ENCODE measurements around the gene TMPRSS7. TPM values are rescaled to one million over a fixed set of nuclear protein-coding genes. Genes with fewer than 3 reads are reported as not detected.

Gene TMPRSS7
- total and polyA plus RNA-seq, 3 donors from 2014 or later, result 2.0 to 5.8 (median 2.8) TPM

- Histone ChIP-seq H3K27me3 (no peaks in the 10 kb centered on the region), H3K4me3 (no peak overlapping the region), H3K36me3 (ENCODE audit: low read depth, missing control alignments) (no peaks in the 10 kb centered on the region), H3K4me1 (no peaks in the 10 kb centered on the region), H3K9me3 (no peaks in the 10 kb centered on the region), H3K27ac (no peak overlapping the region)
- no peak for TF ChIP-seq POLR2A (IDR thresholded peaks at IDR 0.05)
- TF ChIP-seq CTCF (IDR thresholded peaks at IDR 0.05), result no peak
- WGBS, 2 donors, result 69 to 71% methylated on average over 4 of the region's 4 CpGs
- intact Hi-C loops (cut with DNase I; ENCODE audit: low total_unique reads), result no loop called here
- no peak for DNase-seq
These were observed 12.1 kb downstream of the TMPRSS7 start for GRCh38 chr3:112046599-112046998.

GRCh38 chr3:112047264-112047663 is 12.7 kb downstream of the TMPRSS7 start:
- no peaks in the 10 kb centered on the region for H3K4me1 ChIP-seq
- TF ChIP-seq CTCF (IDR thresholded peaks at IDR 0.05) (no peak), POLR2A (IDR thresholded peaks at IDR 0.05) (no peak)
- no peak overlapping the region for H3K4me3 ChIP-seq
- H3K9me3 ChIP-seq, result no peaks in the 10 kb centered on the region
- DNase-seq, result no peak
- 79 to 88% methylated on average over 1 of the region's 1 CpG for WGBS, 2 donors
- no peaks in the 10 kb centered on the region for H3K27me3 ChIP-seq
- intact Hi-C loops (cut with DNase I; ENCODE audit: low total_unique reads), result no loop called here
- no peaks in the 10 kb centered on the region for H3K36me3 ChIP-seq (ENCODE audit: low read depth, missing control alignments)
- H3K27ac ChIP-seq, result no peak overlapping the region

DNA sequence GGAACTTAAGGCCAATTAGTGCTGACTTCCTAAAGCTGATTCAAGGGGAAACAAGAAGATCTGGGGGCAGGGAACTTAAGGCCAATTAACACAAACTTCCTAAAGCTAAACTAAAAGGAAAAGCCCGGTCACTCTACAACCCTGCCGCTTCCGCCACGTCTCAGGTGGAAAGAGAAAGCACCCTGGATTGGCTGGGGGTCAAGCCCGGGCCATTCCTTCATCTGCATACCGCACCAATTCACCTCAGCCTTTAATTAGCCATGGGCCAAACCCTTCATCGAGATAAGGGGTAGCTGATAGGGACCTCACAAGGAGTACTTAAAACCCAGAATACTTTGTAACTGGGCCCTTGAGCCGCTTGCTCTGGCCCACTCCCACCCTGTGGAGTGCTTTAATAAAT is 14.4 kb downstream of the TMPRSS7 start:
- Histone ChIP-seq H3K9me3 (no peaks in the 10 kb centered on the region), H3K4me1 (no peaks in the 10 kb centered on the region), H3K27ac (no peak overlapping the region), H3K36me3 (ENCODE audit: low read depth, missing control alignments) (no peaks in the 10 kb centered on the region), H3K4me3 (no peak overlapping the region), H3K27me3 (no peaks in the 10 kb centered on the region)
- DNase-seq, result no peak
- WGBS, 2 donors, result 73 to 76% methylated on average over 8 of the region's 8 CpGs
- TF ChIP-seq CTCF (IDR thresholded peaks at IDR 0.05) (no peak), POLR2A (IDR thresholded peaks at IDR 0.05) (no peak)
- intact Hi-C loops (cut with DNase I; ENCODE audit: low total_unique reads), result no loop called here

DNA sequence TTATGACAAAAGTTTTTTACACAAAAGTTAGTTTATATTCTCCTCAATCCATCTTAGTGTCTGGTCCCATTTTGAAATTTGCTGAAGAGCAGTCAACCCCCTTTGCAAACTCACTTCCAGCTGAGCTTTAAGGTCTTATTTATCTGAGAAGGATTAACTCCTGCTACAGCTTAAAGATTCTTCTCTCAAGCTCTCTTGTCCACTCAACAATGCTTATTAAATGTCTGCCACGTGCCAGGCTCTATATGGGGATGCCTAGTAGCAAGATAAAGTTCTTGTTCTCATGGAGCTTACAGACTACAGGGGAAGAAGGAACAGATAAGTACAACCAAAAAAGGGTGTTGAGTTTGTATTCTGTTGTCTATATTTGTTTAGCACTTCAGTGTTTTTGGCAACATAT is 18.7 kb downstream of the TMPRSS7 start:
- Histone ChIP-seq H3K4me1 (no peaks in the 10 kb centered on the region), H3K36me3 (ENCODE audit: low read depth, missing control alignments) (no peaks in the 10 kb centered on the region), H3K27ac (no peak overlapping the region), H3K4me3 (no peak overlapping the region), H3K9me3 (no peaks in the 10 kb centered on the region), H3K27me3 (no peaks in the 10 kb centered on the region)
- intact Hi-C loops (cut with DNase I; ENCODE audit: low total_unique reads), result no loop called here
- WGBS, 2 donors, result 42 to 53% methylated on average over 1 of the region's 1 CpG
- no peak for DNase-seq
- TF ChIP-seq CTCF (IDR thresholded peaks at IDR 0.05), result no peak
- no peak for TF ChIP-seq POLR2A (IDR thresholded peaks at IDR 0.05)

- no peaks in the 10 kb centered on the region for H3K4me1 ChIP-seq
- no peaks in the 10 kb centered on the region for H3K9me3 ChIP-seq
- H3K4me3 ChIP-seq, result no peak overlapping the region
- no peak overlapping the region for H3K27ac ChIP-seq
- 86 to 88% methylated on average over 6 of the region's 6 CpGs for WGBS, 2 donors
- DNase-seq, result no peak
- TF ChIP-seq POLR2A (IDR thresholded peaks at IDR 0.05) (no peak), CTCF (IDR thresholded peaks at IDR 0.05) (no peak)
- intact Hi-C loops (cut with DNase I; ENCODE audit: low total_unique reads), result no loop called here
- H3K27me3 ChIP-seq, result no peaks in the 10 kb centered on the region
- H3K36me3 ChIP-seq (ENCODE audit: low read depth, missing control alignments), result no peaks in the 10 kb centered on the region
These were observed 22.0 kb downstream of the TMPRSS7 start for GRCh38 chr3:112056451-112056929.
